Gastrocnemius medialis (tissue), 4 donors: Measurements from ENCODE around the gene KLK11. TPM values are rescaled to one million over a fixed set of nuclear protein-coding genes. Genes with fewer than 3 reads are reported as not detected.

ENCODE experiments used
- ATAC-seq, 2 donors: fragments of 150-250 bp; one replicate each; pipeline ENCODE4 v1.9.1; 2016
- DNase-seq, 2 donors: peaks; one replicate each; pipeline ENCODE4 v3.0.0-alpha.2; 2019
- H3K27ac ChIP-seq, 4 donors: fragments of 200-600 bp; sonication (generic); 1 replicate in 1 of 4; 2 replicates in 3 of 4; pipeline ENCODE4 v1.5.1; 2016 to 2018; ENCODE audit warnings: mild to moderate bottlenecking in 2 of 4, moderate library complexity in 1 of 4
- H3K27me3 ChIP-seq, 3 donors: fragments of 200-600 bp; sonication (generic) in 2 of 3; 1 replicate in 1 of 3; 2 replicates in 2 of 3; pipeline versions ENCODE4 v1.5.1 to v1.6.0; 2016 to 2019; ENCODE audit warnings: mild to moderate bottlenecking in 1 of 3, moderate library complexity in 1 of 3
- H3K36me3 ChIP-seq, 2 donors: fragments of 200-600 bp; sonication (generic) in 1 of 2; one replicate each; pipeline ENCODE4 v1.5.1; 2017 to 2018
- H3K4me1 ChIP-seq, 2 donors: fragments of 200-600 bp; sonication (generic) in 1 of 2; one replicate each; pipeline ENCODE4 v1.5.1; 2016 to 2017; ENCODE audit warnings: mild to moderate bottlenecking in 2 of 2
- H3K4me3 ChIP-seq, 4 donors: fragments of 200-600 bp; sonication (generic) in 3 of 4; 1 replicate in 1 of 4; 2 replicates in 3 of 4; pipeline ENCODE4 v1.5.1; 2016 to 2019; ENCODE audit warnings: mild to moderate bottlenecking in 2 of 4
- H3K9me3 ChIP-seq, 3 donors: fragments of 200-600 bp; sonication (generic) in 2 of 3; 1 replicate in 1 of 3; 2 replicates in 2 of 3; pipeline ENCODE4 v1.5.1; 2016 to 2019
- CTCF ChIP-seq, 5 experiments: fragments of 450-650 bp in 3 of 5; fragments of 200-600 bp in 2 of 5; sonication (generic) in 2 of 5; IDR thresholded peaks in 4 of 5; conservative IDR thresholded peaks in 1 of 5; 1 replicate in 4 of 5; 2 replicates in 1 of 5; pipeline ENCODE4 v1.5.1; 2016 to 2019; ENCODE audit warnings: antibody characterized with exemption in 5 of 5, mild to moderate bottlenecking in 3 of 5, moderate library complexity in 3 of 5
- POLR2A ChIP-seq, 2 donors: fragments of 450-650 bp; IDR thresholded peaks; one replicate each; pipeline ENCODE4 v1.6.1; 2017; ENCODE audit warnings: antibody characterized with exemption in 2 of 2, mild to moderate bottlenecking in 2 of 2, moderate library complexity in 2 of 2
- in situ Hi-C, 4 donors: fragments of 200-750 bp; cut with MboI; loops; one replicate each; pipeline versions ENCODE4 v1.15.0 to v1.8.0; 2017; ENCODE audit warnings: low sequenced_read_pairs in 4 of 4
- intact Hi-C: fragments of 100-400 bp; cut with DNase I; formaldehyde crosslinking; loops from one replicate; pipeline ENCODE4 v1.15.1; 2023; ENCODE audit warnings: low total_unique reads
- total RNA-seq, 4 donors: library from RNA; depleted of rRNA; stranded (reverse); fragments of >200 nt; gene quantifications; one replicate each; pipeline versions ENCODE4 v1.1.0 to v1.2.3, GENCODE V29; 2016

KLK11 gene
- total RNA-seq, 4 donors from 2014 or later, result not detected

- in situ Hi-C loops (no loop called here), intact Hi-C loops (no loop called here)
- Histone ChIP-seq H3K27ac (no peak overlapping the region), H3K4me1 (no peaks in the 10 kb centered on the region), H3K9me3 (no peaks in the 10 kb centered on the region), H3K36me3 (no peaks in the 10 kb centered on the region), H3K27me3 (peaks cover 5 to 10% (median 9%) of the 10 kb centered on the region in 3 donors), H3K4me3 (no peak overlapping the region)
- DNase-seq (no peak), ATAC-seq (no peak)
- TF ChIP-seq CTCF (IDR thresholded peaks at IDR 0.05 in 4 of 5, conservative IDR thresholded peaks at IDR 0.05 in 1 of 5), result no peak
Observed at GRCh38 chr19:51023946-51024345, 2.5 kb downstream of the KLK11 start.

- no peaks in the 10 kb centered on the region for H3K36me3 ChIP-seq
- H3K4me3 ChIP-seq, result no peak overlapping the region
- peaks cover 11 to 21% (median 19%) of the 10 kb centered on the region in 3 donors for H3K27me3 ChIP-seq
- TF ChIP-seq CTCF (IDR thresholded peaks at IDR 0.05 in 4 of 5, conservative IDR thresholded peaks at IDR 0.05 in 1 of 5) (no peak), POLR2A (IDR thresholded peaks at IDR 0.05) (no peak)
- ATAC-seq (no peak), DNase-seq (no peak)
- no peaks in the 10 kb centered on the region for H3K9me3 ChIP-seq
- intact Hi-C loops, result no loop called here
- no peaks in the 10 kb centered on the region for H3K4me1 ChIP-seq
- in situ Hi-C loops, result no loop called here
- H3K27ac ChIP-seq, result no peak overlapping the region
Observed at GRCh38 chr19:51022526-51022925, 3.9 kb downstream of the KLK11 start.

GRCh38 chr19:51020988-51021651, 5.3 kb downstream of the KLK11 start:
- no peaks in the 10 kb centered on the region for H3K4me1 ChIP-seq
- DNase-seq, result no peak
- H3K27ac ChIP-seq, result no peak overlapping the region
- in situ Hi-C loops (no loop called here), intact Hi-C loops (no loop called here)
- H3K4me3 ChIP-seq, result no peak overlapping the region
- H3K27me3 ChIP-seq, result peaks cover 22 to 34% (median 32%) of the 10 kb centered on the region in 3 donors
- H3K36me3 ChIP-seq, result no peaks in the 10 kb centered on the region
- TF ChIP-seq CTCF (IDR thresholded peaks at IDR 0.05 in 4 of 5, conservative IDR thresholded peaks at IDR 0.05 in 1 of 5) (peak in 3 of 5 experiments; percentile 3 to 44 (median 26)), POLR2A (IDR thresholded peaks at IDR 0.05) (no peak)
- H3K9me3 ChIP-seq, result no peaks in the 10 kb centered on the region
- no peak for ATAC-seq

- DNase-seq, result no peak
- peaks cover 29 to 43% (median 42%) of the 10 kb centered on the region in 3 donors for H3K27me3 ChIP-seq
- H3K36me3 ChIP-seq, result no peaks in the 10 kb centered on the region
- no peak for TF ChIP-seq POLR2A (IDR thresholded peaks at IDR 0.05)
- TF ChIP-seq CTCF (IDR thresholded peaks at IDR 0.05 in 4 of 5, conservative IDR thresholded peaks at IDR 0.05 in 1 of 5), result no peak
- in situ Hi-C loops (no loop called here), intact Hi-C loops (no loop called here)
- no peak for ATAC-seq
- H3K9me3 ChIP-seq, result no peaks in the 10 kb centered on the region
- H3K4me1 ChIP-seq, result no peaks in the 10 kb centered on the region
- peak within 1 kb of the TSS in 3 of 4 donors; percentile 16 to 28 (median 27) for H3K4me3 ChIP-seq
- no peak within 1 kb of the TSS for H3K27ac ChIP-seq
Observed at GRCh38 chr19:51019544-51019925, 6.9 kb downstream of the KLK11 start, which contains the start of gene KLK10. Gene KLK10, minus strand, starts transcription at chr19:51019709. Its CDS starts 579 bp downstream, at chr19:51019130.
